SH-SY5Y (cell line): ENCODE data around the gene ELP6.

Experiments used
- GATA2 ChIP-seq: IDR thresholded peaks from 2 replicates; pipeline ENCODE4 v1.6.1; 2011; ENCODE audit warnings: mild to moderate bottlenecking, low read depth, low read length
- GATA3 ChIP-seq: IDR thresholded peaks from 2 replicates; pipeline ENCODE4 v1.6.1; 2011; ENCODE audit warnings: low read depth, mild to moderate bottlenecking, low read length, moderate library complexity

DNA sequence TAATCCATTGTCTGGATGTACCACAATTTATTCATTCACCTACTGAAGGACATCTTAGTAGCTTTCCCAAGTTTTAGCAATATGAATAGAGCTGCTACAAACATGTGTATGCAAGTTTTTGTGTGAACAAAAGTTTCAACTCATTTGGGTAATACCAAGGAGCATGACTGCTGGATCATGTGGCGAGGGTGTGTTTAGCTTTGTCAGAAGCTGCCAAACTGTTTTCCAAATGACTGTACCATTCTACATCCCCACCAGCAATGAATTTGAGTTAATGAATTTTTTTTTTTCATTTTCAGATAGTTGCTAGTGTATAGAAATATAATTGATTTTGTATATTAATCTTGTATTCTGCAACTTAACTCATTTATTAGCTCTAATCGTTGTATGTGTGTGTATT is 20.0 kb upstream of the ELP6 start:
- TF ChIP-seq GATA2: no peak
- TF ChIP-seq GATA3: no peak
